ENCODE measurements around the gene SLC11A1. TPM values are rescaled to one million over a fixed set of nuclear protein-coding genes. Genes with fewer than 3 reads are reported as not detected.

The SLC11A1 gene
- total RNA-seq, 1 experiment from 2014 or later, result 0.33 TPM

- H3K4me3 ChIP-seq (ENCODE audit: low read length), result no peak overlapping the region
- DNase-seq (no peak), ATAC-seq (no peak)
- no peak overlapping the region for H3K27ac ChIP-seq (ENCODE audit: low read length)
- H3K27me3 ChIP-seq (ENCODE audit: low read length), result no peaks in the 10 kb centered on the region
- H3K4me2 ChIP-seq (ENCODE audit: low read length), result no peak overlapping the region
- intact Hi-C loops (cut with micrococcal nuclease), result no loop called here
- CTCF ChIA-PET, result no interaction called here
- H3F3A ChIP-seq (ENCODE audit: low read length, unreplicated experiment), result no peaks in the 10 kb centered on the region
- H3K9me3 ChIP-seq (ENCODE audit: low read length), result no peaks in the 10 kb centered on the region
- TF ChIP-seq, protein P1, sequence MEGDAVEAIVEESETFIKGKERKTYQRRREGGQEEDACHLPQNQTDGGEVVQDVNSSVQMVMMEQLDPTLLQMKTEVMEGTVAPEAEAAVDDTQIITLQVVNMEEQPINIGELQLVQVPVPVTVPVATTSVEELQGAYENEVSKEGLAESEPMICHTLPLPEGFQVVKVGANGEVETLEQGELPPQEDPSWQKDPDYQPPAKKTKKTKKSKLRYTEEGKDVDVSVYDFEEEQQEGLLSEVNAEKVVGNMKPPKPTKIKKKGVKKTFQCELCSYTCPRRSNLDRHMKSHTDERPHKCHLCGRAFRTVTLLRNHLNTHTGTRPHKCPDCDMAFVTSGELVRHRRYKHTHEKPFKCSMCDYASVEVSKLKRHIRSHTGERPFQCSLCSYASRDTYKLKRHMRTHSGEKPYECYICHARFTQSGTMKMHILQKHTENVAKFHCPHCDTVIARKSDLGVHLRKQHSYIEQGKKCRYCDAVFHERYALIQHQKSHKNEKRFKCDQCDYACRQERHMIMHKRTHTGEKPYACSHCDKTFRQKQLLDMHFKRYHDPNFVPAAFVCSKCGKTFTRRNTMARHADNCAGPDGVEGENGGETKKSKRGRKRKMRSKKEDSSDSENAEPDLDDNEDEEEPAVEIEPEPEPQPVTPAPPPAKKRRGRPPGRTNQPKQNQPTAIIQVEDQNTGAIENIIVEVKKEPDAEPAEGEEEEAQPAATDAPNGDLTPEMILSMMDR (conservative IDR thresholded peaks at IDR 0.05; ENCODE audit: low read depth, low read length), result no peak
- TF ChIP-seq EZH2 (IDR thresholded peaks at IDR 0.05; ENCODE audit: low read length, unreplicated experiment), result no peak
- TF ChIP-seq EZH2phosphoT487 (IDR thresholded peaks at IDR 0.05; ENCODE audit: borderline replicate concordance, low read length), result no peak
- POLR2A ChIA-PET (ENCODE audit: unreplicated experiment), result no interaction called here
- no peak overlapping the region for H2AFZ ChIP-seq (ENCODE audit: low read length)
- H3K36me3 ChIP-seq (ENCODE audit: low read depth, low read length), result no peaks in the 10 kb centered on the region
- H3K79me2 ChIP-seq (ENCODE audit: low read length), result no peaks in the 10 kb centered on the region
- H3K9me2 ChIP-seq (replicated peaks; ENCODE audit: low read length), result no peaks in the 10 kb centered on the region
- 0 out of 2 replicates have a peak, but pooled peaks cover 11% of the 10 kb centered on the region for H3K4me1 ChIP-seq (ENCODE audit: insufficient read depth, low read length)
- H3K9ac ChIP-seq (ENCODE audit: low read length), result no peak overlapping the region
- BruUV-seq (replicated peaks), result no TSS peak
- no peaks in the 10 kb centered on the region for H4K20me1 ChIP-seq (ENCODE audit: low read length)
These were observed 10.1 kb upstream of the SLC11A1 start for GRCh38 chr2:218371983-218372350.

DNA sequence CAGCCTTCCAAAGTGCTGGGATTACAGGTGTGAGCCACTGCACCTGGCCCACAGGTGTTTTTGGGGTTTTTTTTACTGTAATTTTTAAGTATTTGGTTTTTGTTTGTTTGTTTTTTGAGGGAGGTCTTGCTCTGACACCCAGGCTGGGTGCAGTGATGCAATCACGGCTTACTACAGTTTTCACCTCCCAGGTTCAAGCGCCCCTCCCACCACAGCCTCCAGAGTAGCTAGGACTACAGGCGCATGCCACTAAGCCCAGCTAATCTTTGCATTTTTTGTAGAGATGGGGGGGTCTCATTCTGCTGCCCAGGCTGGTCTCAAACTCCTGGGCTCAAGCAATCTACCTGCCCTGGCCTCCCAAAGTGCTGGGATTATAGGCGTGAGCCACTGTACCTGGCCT lies 7.3 kb upstream of the SLC11A1 start:
- intact Hi-C loops (cut with micrococcal nuclease), result no loop called here
- H3K27me3 ChIP-seq (ENCODE audit: low read length), result no peaks in the 10 kb centered on the region
- no peaks in the 10 kb centered on the region for H3K36me3 ChIP-seq (ENCODE audit: low read depth, low read length)
- H3K4me1 ChIP-seq (ENCODE audit: insufficient read depth, low read length), result 0 out of 2 replicates have a peak, but pooled peaks cover 6% of the 10 kb centered on the region
- no peak overlapping the region for H3K4me2 ChIP-seq (ENCODE audit: low read length)
- H3K9me3 ChIP-seq (ENCODE audit: low read length), result no peaks in the 10 kb centered on the region
- H4K20me1 ChIP-seq (ENCODE audit: low read length), result no peaks in the 10 kb centered on the region
- no peaks in the 10 kb centered on the region for H3F3A ChIP-seq (ENCODE audit: low read length, unreplicated experiment)
- H3K27ac ChIP-seq (ENCODE audit: low read length), result no peak overlapping the region
- H3K9ac ChIP-seq (ENCODE audit: low read length), result no peak overlapping the region
- ChIA-PET POLR2A (ENCODE audit: unreplicated experiment) (no interaction called here), CTCF (no interaction called here)
- TF ChIP-seq EZH2phosphoT487 (IDR thresholded peaks at IDR 0.05; ENCODE audit: borderline replicate concordance, low read length) (no peak), EZH2 (IDR thresholded peaks at IDR 0.05; ENCODE audit: low read length, unreplicated experiment) (no peak)
- TF ChIP-seq, protein P1 (conservative IDR thresholded peaks at IDR 0.05; ENCODE audit: low read depth, low read length), result no peak
- no peak for ATAC-seq
- H3K9me2 ChIP-seq (replicated peaks; ENCODE audit: low read length), result no peaks in the 10 kb centered on the region
- H3K79me2 ChIP-seq (ENCODE audit: low read length), result no peaks in the 10 kb centered on the region
- no peak overlapping the region for H3K4me3 ChIP-seq (ENCODE audit: low read length)
- H2AFZ ChIP-seq (ENCODE audit: low read length), result no peak overlapping the region
- no TSS peak for BruUV-seq (replicated peaks)
- no peak for DNase-seq

DNA sequence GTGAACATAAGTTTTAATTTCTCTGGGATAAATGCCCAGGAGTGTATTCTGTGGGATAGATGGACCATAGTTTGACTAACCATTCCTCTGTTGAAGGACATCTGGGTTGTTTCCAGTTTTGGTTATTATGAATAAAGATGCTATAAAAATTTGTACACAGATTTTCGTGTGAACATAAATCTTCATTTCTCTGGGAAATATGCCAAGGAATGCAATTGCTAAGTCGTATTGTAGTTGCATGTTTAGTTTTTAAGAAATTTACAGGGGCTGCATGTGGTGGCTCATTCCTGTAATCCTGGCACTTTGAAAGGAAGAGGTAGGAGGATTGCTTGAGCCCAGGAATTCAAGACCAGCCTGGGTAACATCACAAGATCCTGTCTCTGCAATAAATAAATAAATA lies 6.9 kb upstream of the SLC11A1 start:
- no peak overlapping the region for H3K9ac ChIP-seq (ENCODE audit: low read length)
- H3K27me3 ChIP-seq (ENCODE audit: low read length), result no peaks in the 10 kb centered on the region
- no peaks in the 10 kb centered on the region for H3F3A ChIP-seq (ENCODE audit: low read length, unreplicated experiment)
- H4K20me1 ChIP-seq (ENCODE audit: low read length), result no peaks in the 10 kb centered on the region
- H3K36me3 ChIP-seq (ENCODE audit: low read depth, low read length), result no peaks in the 10 kb centered on the region
- TF ChIP-seq, protein P1 (conservative IDR thresholded peaks at IDR 0.05; ENCODE audit: low read depth, low read length), result no peak
- TF ChIP-seq EZH2phosphoT487 (IDR thresholded peaks at IDR 0.05; ENCODE audit: borderline replicate concordance, low read length) (no peak), EZH2 (IDR thresholded peaks at IDR 0.05; ENCODE audit: low read length, unreplicated experiment) (no peak)
- BruUV-seq (replicated peaks), result no TSS peak
- no peaks in the 10 kb centered on the region for H3K79me2 ChIP-seq (ENCODE audit: low read length)
- ChIA-PET CTCF (no interaction called here), POLR2A (ENCODE audit: unreplicated experiment) (no interaction called here)
- H2AFZ ChIP-seq (ENCODE audit: low read length), result no peak overlapping the region
- H3K4me3 ChIP-seq (ENCODE audit: low read length), result no peak overlapping the region
- H3K4me1 ChIP-seq (ENCODE audit: insufficient read depth, low read length), result 0 out of 2 replicates have a peak, but pooled peaks cover 6% of the 10 kb centered on the region
- H3K4me2 ChIP-seq (ENCODE audit: low read length), result no peak overlapping the region
- no peaks in the 10 kb centered on the region for H3K9me3 ChIP-seq (ENCODE audit: low read length)
- H3K9me2 ChIP-seq (replicated peaks; ENCODE audit: low read length), result no peaks in the 10 kb centered on the region
- intact Hi-C loops (cut with micrococcal nuclease), result no loop called here
- DNase-seq (peak; percentile 62), ATAC-seq (peak; percentile 78)
- no peak overlapping the region for H3K27ac ChIP-seq (ENCODE audit: low read length)

Data from PC-3 (cell line).